CD4-positive, alpha-beta T cell treated with Interleukin-4 for 1 hour (primary cell): ENCODE measurements around the gene PRXL2C.

Experiments used
- DNase-seq, 2 donors: peaks; one replicate each; pipeline ENCODE4 v3.0.0-alpha.2; 2020 to 2022

The PRXL2C gene

DNA sequence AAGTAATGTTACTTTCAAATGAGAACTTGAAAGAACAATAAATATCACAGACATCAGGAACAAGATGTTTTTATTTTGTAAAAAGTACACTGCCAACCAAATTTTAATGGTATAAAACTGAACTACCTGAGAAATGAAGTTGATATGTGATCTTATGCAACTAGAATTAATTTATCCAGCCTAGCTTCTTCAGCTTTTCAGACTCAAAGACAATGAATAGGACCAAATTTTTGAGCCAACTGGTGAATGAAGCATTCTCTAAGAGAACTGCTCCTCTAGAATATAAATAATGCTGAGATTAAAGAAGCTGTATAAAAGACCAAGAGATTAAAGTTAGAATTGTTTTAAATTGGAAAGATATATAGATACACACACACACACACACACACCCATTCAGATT lies 45.4 kb downstream of the PRXL2C start:
- DNase-seq: no peak

DNA sequence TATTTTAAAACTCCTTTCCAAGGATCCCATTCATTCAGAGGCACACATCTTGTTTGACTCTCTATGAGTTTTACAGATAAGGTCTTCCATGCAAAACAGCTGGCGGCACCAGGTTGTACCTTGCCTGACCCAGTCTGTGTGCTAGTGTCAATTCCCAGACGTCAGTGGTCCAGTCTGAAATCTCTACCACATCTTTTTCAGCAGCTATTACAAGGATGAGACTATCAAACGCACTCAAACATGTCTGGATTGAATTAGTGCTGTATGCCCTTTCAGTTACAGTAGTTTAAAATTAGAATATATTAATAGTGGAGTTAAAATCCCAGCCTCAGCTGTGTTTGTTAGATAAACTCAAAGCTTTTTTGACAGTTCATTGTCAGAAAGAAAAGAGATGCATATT lies 47.1 kb downstream of the PRXL2C start:
- no peak for DNase-seq

DNA sequence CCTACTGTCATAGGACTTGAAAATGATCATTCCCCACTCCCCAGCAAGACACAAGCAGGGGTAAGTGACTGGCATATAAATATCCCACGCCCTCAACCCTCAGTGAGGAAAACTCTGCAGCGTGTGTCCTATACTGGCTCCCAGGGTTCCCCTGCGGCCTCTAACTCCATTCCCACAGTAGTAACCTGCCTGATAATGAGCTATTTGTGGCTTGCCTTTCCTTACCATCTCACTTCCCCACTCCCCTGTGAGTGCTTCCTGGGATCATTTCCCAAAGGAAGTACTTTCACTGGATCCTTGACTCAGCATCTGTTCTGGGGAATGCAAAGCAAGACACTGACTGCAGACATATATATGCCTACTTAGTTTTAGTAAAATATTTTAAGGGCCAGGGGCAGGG lies 49.8 kb downstream of the PRXL2C start:
- no peak for DNase-seq

DNA sequence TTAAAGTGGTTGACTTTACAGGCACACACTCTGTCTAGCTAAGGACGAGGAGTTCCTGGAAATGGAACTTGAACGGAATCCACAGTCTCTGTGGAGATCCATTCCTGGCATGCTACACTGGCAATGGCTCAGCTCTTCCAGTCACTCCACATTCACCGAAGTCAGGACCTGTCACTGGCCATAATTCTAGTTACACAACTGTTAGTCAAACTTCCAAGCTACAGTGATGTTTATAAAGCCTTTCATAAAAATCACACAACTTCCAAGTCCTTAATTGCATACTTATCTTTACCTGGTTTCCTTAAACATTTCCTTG lies 51.2 kb downstream of the PRXL2C start:
- DNase-seq: no peak

DNA sequence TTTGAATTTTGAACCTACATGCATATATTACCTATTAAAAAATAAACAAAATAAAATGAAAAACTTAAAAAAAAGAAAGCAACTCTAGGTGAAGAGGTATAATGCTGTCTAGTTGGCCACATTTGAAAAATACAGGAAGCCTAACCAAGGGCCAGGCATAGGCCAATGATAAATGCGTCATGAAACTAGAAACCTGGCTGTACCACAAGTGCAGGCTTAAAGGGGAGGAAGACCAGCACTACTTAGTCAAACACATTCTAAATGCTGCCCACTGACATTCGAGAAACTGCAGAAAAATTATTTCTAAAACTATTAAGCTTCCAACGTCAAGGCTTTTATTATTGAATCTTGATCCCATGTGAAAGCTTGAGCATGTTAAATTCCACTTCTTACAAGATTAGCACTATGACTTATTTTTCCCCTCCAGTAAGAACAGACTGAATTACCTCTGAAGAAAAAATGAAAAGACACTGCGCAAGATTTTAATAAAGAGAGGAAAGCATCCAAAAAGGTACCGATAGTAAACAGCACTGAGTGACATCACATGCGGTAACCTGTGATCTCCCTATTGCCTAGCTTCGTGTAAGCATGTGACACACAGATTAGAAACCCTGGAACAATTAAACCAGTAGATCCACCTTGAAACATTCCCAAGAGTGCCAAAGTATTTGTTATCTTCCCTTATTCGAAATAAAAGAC lies 51.7 kb downstream of the PRXL2C start:
- no peak for DNase-seq

DNA sequence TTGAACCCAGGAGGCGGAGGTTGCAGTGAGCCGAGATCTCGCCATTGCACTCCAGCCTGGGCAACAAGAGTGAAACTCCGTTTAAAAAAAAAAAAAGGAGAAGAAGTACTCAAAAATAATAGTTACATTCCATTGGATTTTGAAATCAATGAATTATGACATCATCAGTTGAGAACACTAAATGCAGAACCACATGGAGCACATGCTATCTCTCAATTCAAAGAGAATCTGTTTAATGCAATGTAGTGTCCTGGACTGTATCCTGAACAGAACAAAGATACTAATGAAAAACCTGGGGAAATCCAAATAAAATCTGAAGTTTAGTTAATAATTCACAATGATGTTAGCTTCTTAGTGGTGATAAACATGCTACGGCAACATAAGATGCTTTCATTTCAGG lies 55.8 kb downstream of the PRXL2C start:
- DNase-seq: no peak

DNA sequence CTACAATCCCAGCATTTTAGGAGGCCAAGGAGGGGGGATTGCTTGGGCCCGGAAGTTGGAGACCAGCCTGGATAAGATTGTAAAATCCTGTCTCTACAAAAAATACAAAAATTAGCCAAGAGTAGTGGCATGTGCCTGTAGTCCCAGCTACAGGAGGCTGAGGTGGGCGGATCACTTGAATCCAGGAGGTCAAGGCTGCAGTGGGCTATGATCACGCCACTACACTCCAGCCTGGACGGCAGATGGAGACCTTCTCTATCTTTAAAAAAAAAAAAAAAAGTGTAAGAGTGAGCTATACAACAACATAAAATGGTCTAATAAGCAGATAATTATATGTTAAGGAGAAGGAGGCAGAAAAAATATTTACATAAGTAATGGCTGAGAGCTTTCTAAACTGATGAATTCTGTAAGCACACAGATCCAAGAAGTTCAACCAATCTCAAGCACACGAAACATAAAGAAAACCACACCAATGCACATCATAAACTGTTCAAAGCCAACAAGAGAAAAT lies 58.5 kb downstream of the PRXL2C start:
- no peak for DNase-seq
